ENCODE data around the gene BZW2.

GRCh38 chr7:16734148-16734726, 88.3 kb downstream of the BZW2 start:
- TF ChIP-seq CTCF (IDR thresholded peaks at IDR 0.05) (no peak), POLR2A (IDR thresholded peaks at IDR 0.05) (no peak), POLR2AphosphoS5 (IDR thresholded peaks at IDR 0.05) (no peak), EP300 (IDR thresholded peaks at IDR 0.05) (no peak)
